ENCODE results near the gene YTHDF1. TPM values are rescaled to one million over a fixed set of nuclear protein-coding genes. Genes with fewer than 3 reads are reported as not detected.

Gene YTHDF1
- total and polyA plus RNA-seq, 12 donors, result 15.3 to 31.6 (median 21.4) TPM

GRCh38 chr20:63178889-63179686, 36.8 kb downstream of the YTHDF1 start:
- no peaks in the 10 kb centered on the region for H3K36me3 ChIP-seq
- ATAC-seq (peak in 4 of 8 donors; percentile 24 to 45 (median 34)), DNase-seq (peak; percentile 20 to 46)
- WGBS, 2 donors, result 1 to 2% methylated on average over 41 to 73 of the region's 74 CpGs
- TF ChIP-seq, protein P1, sequence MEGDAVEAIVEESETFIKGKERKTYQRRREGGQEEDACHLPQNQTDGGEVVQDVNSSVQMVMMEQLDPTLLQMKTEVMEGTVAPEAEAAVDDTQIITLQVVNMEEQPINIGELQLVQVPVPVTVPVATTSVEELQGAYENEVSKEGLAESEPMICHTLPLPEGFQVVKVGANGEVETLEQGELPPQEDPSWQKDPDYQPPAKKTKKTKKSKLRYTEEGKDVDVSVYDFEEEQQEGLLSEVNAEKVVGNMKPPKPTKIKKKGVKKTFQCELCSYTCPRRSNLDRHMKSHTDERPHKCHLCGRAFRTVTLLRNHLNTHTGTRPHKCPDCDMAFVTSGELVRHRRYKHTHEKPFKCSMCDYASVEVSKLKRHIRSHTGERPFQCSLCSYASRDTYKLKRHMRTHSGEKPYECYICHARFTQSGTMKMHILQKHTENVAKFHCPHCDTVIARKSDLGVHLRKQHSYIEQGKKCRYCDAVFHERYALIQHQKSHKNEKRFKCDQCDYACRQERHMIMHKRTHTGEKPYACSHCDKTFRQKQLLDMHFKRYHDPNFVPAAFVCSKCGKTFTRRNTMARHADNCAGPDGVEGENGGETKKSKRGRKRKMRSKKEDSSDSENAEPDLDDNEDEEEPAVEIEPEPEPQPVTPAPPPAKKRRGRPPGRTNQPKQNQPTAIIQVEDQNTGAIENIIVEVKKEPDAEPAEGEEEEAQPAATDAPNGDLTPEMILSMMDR (IDR thresholded peaks at IDR 0.05), result peak in 8 of 9 donors; percentile 33 to 69 (median 58)
- H3K4me3 ChIP-seq, result peak overlapping the region in 9 of 10 donors; percentile 24 to 47 (median 33)
- H3K4me1 ChIP-seq, result peaks cover 14 to 40% (median 28%) of the 10 kb centered on the region in 9 donors
- peaks cover 60 to 97% (median 91%) of the 10 kb centered on the region in 7 donors for H3K27me3 ChIP-seq
- intact Hi-C loops (cut with DNase I), result loop anchor here in 8 of 10 donors (2.0 to 5.0 kb wide), 3 partner anchors 117 to 122 kb away; no protein-coding TSS in a partner anchor
- H3K27ac ChIP-seq, result no peak overlapping the region
- no peaks in the 10 kb centered on the region for H3K9me3 ChIP-seq

GRCh38 chr20:63178446-63178820, 37.5 kb downstream of the YTHDF1 start:
- intact Hi-C loops (cut with DNase I), result loop anchor here in 8 of 10 donors (2.0 to 5.0 kb wide), 3 partner anchors 116 to 122 kb away; no protein-coding TSS in a partner anchor

DNA sequence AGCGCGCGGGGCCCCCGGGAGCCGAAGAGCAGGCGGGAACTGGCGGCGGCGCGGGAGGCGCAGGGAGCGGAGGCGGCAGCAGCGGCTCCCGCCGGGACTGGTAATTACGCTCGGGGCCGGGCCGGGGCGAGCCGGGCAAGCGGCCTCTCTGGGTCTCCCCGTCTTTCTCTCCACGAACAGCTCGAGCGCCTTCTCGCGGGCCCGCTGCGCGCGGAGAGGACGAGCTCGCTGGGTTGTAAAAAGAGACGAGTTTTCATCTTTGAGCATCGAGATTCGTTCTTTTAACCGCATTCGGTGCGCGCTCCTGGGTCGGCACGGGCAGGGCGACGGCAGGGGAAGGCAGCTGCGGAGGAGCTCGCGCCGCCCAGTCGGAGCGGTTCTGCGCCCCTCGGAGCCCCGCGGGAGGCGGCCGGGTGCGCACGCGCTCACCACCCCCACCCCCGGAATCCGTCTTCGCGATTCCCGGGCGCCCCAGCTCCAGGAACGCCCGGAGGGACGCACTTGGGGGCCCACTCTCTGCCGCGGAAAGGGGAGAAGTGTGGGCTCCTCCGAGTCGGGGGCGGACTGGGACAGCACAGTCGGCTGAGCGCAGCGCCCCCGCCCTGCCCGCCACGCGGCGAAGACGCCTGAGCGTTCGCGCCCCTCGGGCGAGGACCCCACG, 38.0 kb downstream of the YTHDF1 start:
- Histone ChIP-seq H3K36me3 (no peaks in the 10 kb centered on the region), H3K27me3 (peaks cover 65 to 98% (median 96%) of the 10 kb centered on the region in 7 donors), H3K27ac (no peak overlapping the region), H3K4me1 (peaks cover 14 to 40% (median 28%) of the 10 kb centered on the region in 9 donors), H3K9me3 (no peaks in the 10 kb centered on the region), H3K4me3 (peak overlapping the region in 8 of 10 donors; percentile 6 to 35 (median 16))
- DNase-seq (no peak), ATAC-seq (no peak)
- intact Hi-C loops (cut with DNase I), result loop anchor here in 8 of 10 donors (2.0 to 5.0 kb wide), 3 partner anchors 116 to 121 kb away; no protein-coding TSS in a partner anchor
- 1 to 2% methylated on average over 80 to 90 of the region's 90 CpGs for WGBS, 2 donors
- TF ChIP-seq, protein P1 (IDR thresholded peaks at IDR 0.05), result no peak

More at GRCh38 chr20:63178446-63178820, 37.5 kb downstream of the YTHDF1 start:
- peak overlapping the region in 6 of 10 donors; percentile 6 to 35 (median 25) for H3K4me3 ChIP-seq
- DNase-seq, result no peak
- TF ChIP-seq, protein P1 (IDR thresholded peaks at IDR 0.05), result no peak
- ATAC-seq, result no peak
- peaks cover 65 to 97% (median 95%) of the 10 kb centered on the region in 7 donors for H3K27me3 ChIP-seq
- no peaks in the 10 kb centered on the region for H3K9me3 ChIP-seq
- no peak overlapping the region for H3K27ac ChIP-seq
- WGBS, 2 donors, result 1 to 2% methylated on average over 48 to 49 of the region's 49 CpGs
- peaks cover 14 to 40% (median 28%) of the 10 kb centered on the region in 9 donors for H3K4me1 ChIP-seq
- no peaks in the 10 kb centered on the region for H3K36me3 ChIP-seq
